Endothelial cell of umbilical vein (primary cell): Measurements from ENCODE around the gene UIMC1. TPM values are rescaled to one million over a fixed set of nuclear protein-coding genes. Genes with fewer than 3 reads are reported as not detected.

Experiments
- BruUV-seq: library from RNA; stranded (reverse); fragments of 400-500 nt; replicated peaks from 2 replicates; lab custom pipeline; 2021; lab: Mats Ljungman, UMichigan
- CTCF ChIA-PET: fragments of 300-600, 350-600 bp; sonication (Branson Sonifier 250); formaldehyde crosslinking; loops from one replicate; lab custom pipeline; 2021; ENCODE audit warnings: antibody characterized with exemption, inconsistent platforms; lab: Charles Lee
- POLR2A ChIA-PET: fragments of 300-600, 350-600 bp; sonication (Branson Sonifier 250); formaldehyde crosslinking; loops from one replicate; lab custom pipeline; 2021; ENCODE audit warnings: antibody characterized with exemption, inconsistent platforms; lab: Charles Lee
- DNase-seq: peaks from one replicate; pipeline ENCODE4 v3.0.0-alpha.2; 2011; ENCODE audit warnings: low read depth, low spot score
- FAIRE-seq: peaks from 2 replicates; lab custom pipeline; 2011; peaks lifted over from hg19 to GRCh38; lab: Jason Lieb, UNC
- H2AFZ ChIP-seq: 2 replicates; pipeline ENCODE4 v1.6.0; 2012; ENCODE audit warnings: low read depth, low read length, control low read depth, inconsistent platforms
- H3K27ac ChIP-seq: 2 replicates; pipeline ENCODE4 v1.5.1; 2011; ENCODE audit warnings: low read depth, mild to moderate bottlenecking, control low read depth, low read length, moderate library complexity; ENCODE audit not compliant: insufficient read depth
- H3K27me3 ChIP-seq, 2 experiments: 2 replicates each; pipeline versions ENCODE4 v1.6.0 to v1.6.1; 2011; ENCODE audit warnings: low read length in 2 of 2, mixed read lengths in 1 of 2; ENCODE audit not compliant: control insufficient read depth in 2 of 2, insufficient read depth in 2 of 2
- H3K36me3 ChIP-seq, 2 experiments: 2 replicates in 1 of 2; 3 replicates in 1 of 2; pipeline ENCODE4 v1.5.1; 2011; ENCODE audit warnings: low read length in 2 of 2, mild to moderate bottlenecking in 1 of 2, moderate library complexity in 1 of 2; ENCODE audit not compliant: control insufficient read depth in 2 of 2, insufficient read depth in 2 of 2; ENCODE audit errors: extremely low read depth in 1 of 2
- H3K4me1 ChIP-seq: 3 replicates; pipeline ENCODE4 v1.5.1; 2011; ENCODE audit warnings: mild to moderate bottlenecking, low read length; ENCODE audit not compliant: control insufficient read depth, insufficient read depth; ENCODE audit errors: extremely low read depth
- H3K4me2 ChIP-seq: 2 replicates; pipeline ENCODE4 v1.6.1; 2011; ENCODE audit warnings: low read length, control low read depth, mixed read lengths; ENCODE audit not compliant: insufficient read depth
- H3K4me3 ChIP-seq, 3 experiments: fragments of 200-600 bp in 1 of 3; sonication (generic), shearing (Covaris generic) in 1 of 3; replicated peaks in 1 of 3; 2 replicates each; pipeline ENCODE4 v1.5.1; 2011 to 2016; ENCODE audit warnings: control low read depth in 3 of 3, low read length in 3 of 3, mild to moderate bottlenecking in 2 of 3, inconsistent platforms in 1 of 3, low read depth in 1 of 3, moderate library complexity in 1 of 3; ENCODE audit not compliant: insufficient read depth in 1 of 3
- H3K79me2 ChIP-seq: 2 replicates; pipeline ENCODE4 v1.6.0; 2012; ENCODE audit warnings: low read length, inconsistent platforms; ENCODE audit not compliant: control insufficient read depth, insufficient read depth
- H3K9ac ChIP-seq: replicated peaks from 2 replicates; pipeline ENCODE3; 2011; ENCODE audit warnings: low read length, control low read depth; ENCODE audit not compliant: insufficient read depth; ENCODE audit errors: extremely low read depth
- H3K9me1 ChIP-seq: replicated peaks from 3 replicates; pipeline ENCODE4 v1.6.0; 2011; ENCODE audit warnings: mild to moderate bottlenecking, low read length; ENCODE audit not compliant: control insufficient read depth, insufficient read depth; ENCODE audit errors: extremely low read depth
- H3K9me3 ChIP-seq: replicated peaks from 2 replicates; pipeline ENCODE4 v1.5.1; 2012; ENCODE audit warnings: low read length, inconsistent platforms; ENCODE audit not compliant: control insufficient read depth, insufficient read depth
- H4K20me1 ChIP-seq: replicated peaks from 2 replicates; pipeline ENCODE3; 2011; ENCODE audit warnings: mild to moderate bottlenecking, low read length; ENCODE audit not compliant: control insufficient read depth, insufficient read depth; ENCODE audit errors: extremely low read depth
- CTCF ChIP-seq, 2 donors: IDR thresholded peaks; 1 replicate in 1 of 2; 2 replicates in 1 of 2; pipeline ENCODE4 v1.5.1; 2011; ENCODE audit warnings: low read length in 2 of 2, mild to moderate bottlenecking in 2 of 2, moderate library complexity in 2 of 2, control low read depth in 1 of 2, inconsistent platforms in 1 of 2, low read depth in 1 of 2; ENCODE audit not compliant: insufficient read depth in 1 of 2; ENCODE audit errors: extremely low read depth in 1 of 2
- EZH2 ChIP-seq: IDR thresholded peaks from 2 replicates; pipeline ENCODE4 v1.6.1; 2012; ENCODE audit warnings: borderline replicate concordance, low read depth, mild to moderate bottlenecking, moderate library complexity, low read length, inconsistent platforms; ENCODE audit not compliant: severe bottlenecking
- FOS ChIP-seq: IDR thresholded peaks from 2 replicates; pipeline ENCODE4 v1.6.1; 2011; ENCODE audit warnings: mild to moderate bottlenecking, low read length, moderate library complexity, borderline replicate concordance; ENCODE audit not compliant: insufficient read depth
- GATA2 ChIP-seq: IDR thresholded peaks from 2 replicates; pipeline ENCODE4 v1.7.0; 2011; ENCODE audit warnings: low read depth, mild to moderate bottlenecking, moderate library complexity, mixed read lengths, low read length; ENCODE audit not compliant: insufficient read length, insufficient read depth
- JUN ChIP-seq: IDR thresholded peaks from 2 replicates; pipeline ENCODE4 v1.6.1; 2011; ENCODE audit warnings: borderline replicate concordance, low read depth; ENCODE audit not compliant: insufficient read length, insufficient read depth
- MAX ChIP-seq: IDR thresholded peaks from 2 replicates; pipeline ENCODE4 v1.6.1; 2011; ENCODE audit not compliant: insufficient read depth, insufficient read length
- MYC ChIP-seq: IDR thresholded peaks from one replicate; pipeline ENCODE4 v1.6.1; 2011; ENCODE audit warnings: mild to moderate bottlenecking, low read depth, low read length
- POLR2A ChIP-seq: IDR thresholded peaks from 2 replicates; pipeline ENCODE4 v1.6.1; 2012; ENCODE audit warnings: low read depth, mild to moderate bottlenecking, control low read depth, low read length
- POLR2AphosphoS5 ChIP-seq: IDR thresholded peaks from 2 replicates; pipeline ENCODE4 v1.6.1; 2012; ENCODE audit warnings: low read depth, mild to moderate bottlenecking, control low read depth, low read length, moderate library complexity; ENCODE audit not compliant: insufficient read depth
- dilution Hi-C: fragments of 300-500 bp; cut with MboI; formaldehyde crosslinking; loops from one replicate; pipeline ENCODE4 v1.15.0; 2019; ENCODE audit warnings: low sequenced_read_pairs; ENCODE audit not compliant: extremely low pct_ligation_motif_present
- intact Hi-C: fragments of 100-400 bp; cut with micrococcal nuclease; formaldehyde crosslinking; loops from one replicate; pipeline ENCODE4 v1.10.0; 2022
- polyA plus RNA-seq, 4 experiments: library from polyadenylated mRNA; depleted of rRNA in 3 of 4; stranded (reverse) in 3 of 4; unstranded in 1 of 4; fragments of >200 nt; gene quantifications; 2 replicates each; pipeline versions ENCODE4 v1.2.1 to v1.2.3, GENCODE V29; 2011 to 2012; ENCODE audit warnings: missing spikeins in 1 of 4
- total RNA-seq: library from RNA; stranded (reverse); gene quantifications from 2 replicates; pipeline ENCODE4 v1.2.3, GENCODE V29; 2021

Gene UIMC1
- total and polyA plus RNA-seq, 2 donors (not counting 3 experiments of a cell fraction or from before 2014, with no cell fraction given), result 17.2 to 60.1 TPM

DNA sequence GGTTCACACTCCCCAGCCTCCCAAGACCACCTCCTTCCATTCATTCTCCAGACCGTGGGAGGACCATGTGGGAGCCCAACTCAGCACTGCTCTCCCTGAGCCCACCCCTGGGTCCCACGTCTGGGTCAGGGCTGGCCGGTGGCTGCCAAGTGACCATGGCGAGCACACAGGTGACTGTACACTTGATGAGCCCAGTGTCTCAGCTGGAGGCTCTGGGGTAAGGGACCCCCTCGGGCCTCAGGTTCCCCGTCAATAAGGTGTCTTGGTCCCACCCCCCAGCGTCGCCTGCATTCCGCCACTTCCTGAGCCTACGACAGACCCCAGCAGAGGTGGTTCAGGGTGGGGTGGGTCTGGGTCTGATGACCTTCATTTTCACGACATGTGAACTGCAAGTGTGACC, 146.2 kb downstream of the UIMC1 start:
- POLR2A ChIA-PET, result no interaction called here

More for the DNA sequence above, 146.2 kb downstream of the UIMC1 start:
- Histone ChIP-seq H3K27me3 (no peaks in the 10 kb centered on the region), H3K4me1 (no peaks in the 10 kb centered on the region), H3K4me3 (no peak overlapping the region), H3K4me2 (no peak overlapping the region), H3K9me1 (no peaks in the 10 kb centered on the region), H4K20me1 (no peaks in the 10 kb centered on the region), H2AFZ (no peak overlapping the region), H3K79me2 (no peaks in the 10 kb centered on the region), H3K9ac (no peak overlapping the region), H3K9me3 (no peaks in the 10 kb centered on the region), H3K27ac (no peak overlapping the region), H3K36me3 (no peaks in the 10 kb centered on the region)
- dilution Hi-C loops (no loop called here), intact Hi-C loops (no loop called here)
- FAIRE-seq (no peak), DNase-seq (no peak)
- no TSS peak for BruUV-seq
- CTCF ChIA-PET, result interaction anchor here (1.5 kb wide), 1 partner anchor 200 kb away, joined by 7 read pairs; no protein-coding TSS in a partner anchor
- TF ChIP-seq POLR2A (no peak), FOS (no peak), JUN (no peak), MAX (no peak), CTCF (IDR thresholded peaks at IDR 0.05; ENCODE audit: extremely low read depth in 1 of 2, insufficient read depth in 1 of 2, low read depth in 1 of 2, low read length in 2 of 2) (no peak), GATA2 (no peak), EZH2 (no peak), POLR2AphosphoS5 (no peak), MYC (no peak)
